Fibroblast of lung (primary cell): Measurements from ENCODE around the gene PPM1K. TPM values are rescaled to one million over a fixed set of nuclear protein-coding genes. Genes with fewer than 3 reads are reported as not detected.

Source experiments
- DNase-seq, 2 donors: peaks; one replicate each; pipeline versions ENCODE4 v3.0.0 to v3.0.0-alpha.2; 2010; ENCODE audit warnings: low read depth in 2 of 2
- H2AFZ ChIP-seq: 2 replicates; pipeline ENCODE4 v1.5.1; 2012; ENCODE audit warnings: low read length, control low read depth, inconsistent platforms
- H3K27ac ChIP-seq: 2 replicates; pipeline ENCODE4 v1.5.1; 2011; ENCODE audit warnings: low read length, control low read depth; ENCODE audit not compliant: insufficient read depth
- H3K27me3 ChIP-seq: 2 replicates; pipeline ENCODE4 v1.5.1; 2011; ENCODE audit warnings: mild to moderate bottlenecking, low read length; ENCODE audit not compliant: control insufficient read depth, insufficient read depth
- H3K36me3 ChIP-seq: 2 replicates; pipeline ENCODE4 v1.5.1; 2011; ENCODE audit warnings: low read length; ENCODE audit not compliant: control insufficient read depth, insufficient read depth
- H3K4me1 ChIP-seq: 2 replicates; pipeline ENCODE4 v1.5.1; 2011; ENCODE audit warnings: low read length; ENCODE audit not compliant: control insufficient read depth, insufficient read depth; ENCODE audit errors: extremely low read depth
- H3K4me2 ChIP-seq: 2 replicates; pipeline ENCODE4 v1.5.1; 2011; ENCODE audit warnings: low read length, control low read depth; ENCODE audit not compliant: insufficient read depth; ENCODE audit errors: extremely low read depth
- H3K4me3 ChIP-seq, 4 experiments: fragments of 200-600 bp in 1 of 4; sonication (generic) in 1 of 4; replicated peaks in 1 of 4; 2 replicates each; pipeline ENCODE4 v1.5.1; 2011 to 2016; ENCODE audit warnings: low read length in 4 of 4, low read depth in 3 of 4, mild to moderate bottlenecking in 3 of 4, control low read depth in 2 of 4, inconsistent platforms in 1 of 4, mixed read lengths in 1 of 4; ENCODE audit not compliant: insufficient read depth in 1 of 4; ENCODE audit errors: control extremely low read depth in 1 of 4
- H3K79me2 ChIP-seq: 2 replicates; pipeline ENCODE4 v1.5.1; 2012; ENCODE audit warnings: mild to moderate bottlenecking, low read length, inconsistent platforms; ENCODE audit not compliant: control insufficient read depth, insufficient read depth
- H3K9ac ChIP-seq: 2 replicates; pipeline ENCODE4 v1.5.1; 2011; ENCODE audit warnings: mild to moderate bottlenecking, low read length, control low read depth; ENCODE audit not compliant: insufficient read depth
- H3K9me3 ChIP-seq: 2 replicates; pipeline ENCODE4 v1.5.1; 2012; ENCODE audit warnings: low read depth, low read length; ENCODE audit not compliant: control insufficient read depth, insufficient read depth
- H4K20me1 ChIP-seq: 2 replicates; pipeline ENCODE4 v1.5.1; 2011; ENCODE audit warnings: low read length; ENCODE audit not compliant: control insufficient read depth, insufficient read depth; ENCODE audit errors: extremely low read depth
- CTCF ChIP-seq, 2 donors: IDR thresholded peaks in 1 of 2; conservative IDR thresholded peaks in 1 of 2; 1 replicate in 1 of 2; 2 replicates in 1 of 2; pipeline ENCODE4 v1.5.1; 2011 to 2012; ENCODE audit warnings: low read length in 2 of 2, control low read depth in 1 of 2, inconsistent platforms in 1 of 2, low read depth in 1 of 2, mild to moderate bottlenecking in 1 of 2
- EZH2 ChIP-seq: IDR thresholded peaks from 2 replicates; pipeline ENCODE4 v1.5.1; 2012; ENCODE audit warnings: low read length, control low read depth, mild to moderate bottlenecking; ENCODE audit errors: missing control alignments
- polyA plus RNA-seq, 2 donors: library from polyadenylated mRNA; depleted of rRNA in 1 of 2; stranded (reverse) in 1 of 2; unstranded in 1 of 2; fragments of >200 nt; gene quantifications; 2 replicates each; pipeline ENCODE4 v1.2.1, GENCODE V29; 2011 to 2012; ENCODE audit warnings: missing spikeins in 1 of 2
- total RNA-seq: library from RNA; depleted of rRNA; stranded (reverse); fragments of >200 nt; gene quantifications from 2 replicates; pipeline ENCODE4 v1.2.1, GENCODE V29; 2014

PPM1K gene
- total and polyA plus RNA-seq, 2 donors (not counting 1 experiment from before 2014, with no cell fraction given) = 14.4 to 18.0 TPM

- Histone ChIP-seq H3K4me1 (no peaks in the 10 kb centered on the region), H3K4me3 (no peak overlapping the region), H3K4me2 (no peak overlapping the region), H3K27ac (no peak overlapping the region), H3K9me3 (no peaks in the 10 kb centered on the region), H3K79me2 (no peaks in the 10 kb centered on the region), H2AFZ (no peak overlapping the region), H3K9ac (no peak overlapping the region), H4K20me1 (no peaks in the 10 kb centered on the region), H3K36me3 (no peaks in the 10 kb centered on the region), H3K27me3 (no peaks in the 10 kb centered on the region)
- DNase-seq = no peak
- TF ChIP-seq EZH2 (no peak), CTCF (conservative IDR thresholded peaks at IDR 0.05 in 1 of 2, IDR thresholded peaks at IDR 0.05 in 1 of 2; ENCODE audit: low read depth in 1 of 2, low read length in 2 of 2) (no peak)
Measured at GRCh38 chr4:88297725-88298454, 13.5 kb upstream of the PPM1K start.

GRCh38 chr4:88297212-88297516 is 12.8 kb upstream of the PPM1K start:
- no peak overlapping the region for H3K9ac ChIP-seq
- H3K27me3 ChIP-seq = no peaks in the 10 kb centered on the region
- H3K9me3 ChIP-seq = no peaks in the 10 kb centered on the region
- H3K79me2 ChIP-seq = no peaks in the 10 kb centered on the region
- H3K36me3 ChIP-seq = no peaks in the 10 kb centered on the region
- H3K4me3 ChIP-seq = no peak overlapping the region
- no peaks in the 10 kb centered on the region for H4K20me1 ChIP-seq
- no peaks in the 10 kb centered on the region for H3K4me1 ChIP-seq
- no peak for DNase-seq
- no peak overlapping the region for H2AFZ ChIP-seq
- no peak overlapping the region for H3K27ac ChIP-seq
- H3K4me2 ChIP-seq = no peak overlapping the region
- TF ChIP-seq CTCF (conservative IDR thresholded peaks at IDR 0.05 in 1 of 2, IDR thresholded peaks at IDR 0.05 in 1 of 2; ENCODE audit: low read depth in 1 of 2, low read length in 2 of 2) (no peak), EZH2 (no peak)

GRCh38 chr4:88296413-88297211 is 12.3 kb upstream of the PPM1K start:
- no peak overlapping the region for H2AFZ ChIP-seq
- H3K4me1 ChIP-seq = no peaks in the 10 kb centered on the region
- no peak for DNase-seq
- no peak overlapping the region for H3K27ac ChIP-seq
- H3K79me2 ChIP-seq = no peaks in the 10 kb centered on the region
- TF ChIP-seq CTCF (conservative IDR thresholded peaks at IDR 0.05 in 1 of 2, IDR thresholded peaks at IDR 0.05 in 1 of 2; ENCODE audit: low read depth in 1 of 2, low read length in 2 of 2) = no peak
- TF ChIP-seq EZH2 = no peak
- H3K9ac ChIP-seq = no peak overlapping the region
- H3K4me2 ChIP-seq = no peak overlapping the region
- H3K36me3 ChIP-seq = no peaks in the 10 kb centered on the region
- no peaks in the 10 kb centered on the region for H3K27me3 ChIP-seq
- H3K9me3 ChIP-seq = no peaks in the 10 kb centered on the region
- H4K20me1 ChIP-seq = no peaks in the 10 kb centered on the region
- no peak overlapping the region for H3K4me3 ChIP-seq
